Measurements from ENCODE around the gene WWOX.
A peak's percentile ranks its signal among the peaks of the same experiment; 100 is the strongest.

The WWOX gene

DNA sequence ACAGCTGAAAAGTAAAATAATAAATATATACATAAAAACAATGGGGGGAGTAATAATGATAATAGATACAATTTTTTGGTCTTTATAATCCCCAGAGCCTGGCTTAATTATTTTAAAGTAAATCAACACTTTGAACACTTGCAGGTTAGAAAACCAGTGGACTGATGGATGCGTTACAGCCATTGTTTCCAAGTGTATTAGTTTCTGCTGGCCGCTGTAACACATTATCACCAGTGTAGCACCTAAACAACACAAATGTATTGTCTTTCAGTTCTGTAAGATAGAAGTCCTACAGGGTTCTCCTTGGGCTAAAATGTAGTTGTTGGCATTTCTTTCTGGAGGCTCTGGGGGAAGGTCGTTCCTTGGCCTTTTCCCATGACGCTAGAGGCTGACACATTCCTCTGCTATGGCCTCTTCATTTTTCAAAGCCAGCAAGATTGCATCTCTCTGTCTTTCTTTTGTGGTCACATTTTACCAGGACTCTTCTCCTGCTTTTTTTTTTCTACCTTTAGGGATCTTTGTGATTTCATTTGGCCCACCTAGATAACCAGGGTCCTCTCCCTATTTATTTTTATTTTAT lies 116.8 kb downstream of the WWOX start:
- H3K4me3 ChIP-seq (ENCODE audit: low read length), result no peak overlapping the region
- TF ChIP-seq, protein P1, sequence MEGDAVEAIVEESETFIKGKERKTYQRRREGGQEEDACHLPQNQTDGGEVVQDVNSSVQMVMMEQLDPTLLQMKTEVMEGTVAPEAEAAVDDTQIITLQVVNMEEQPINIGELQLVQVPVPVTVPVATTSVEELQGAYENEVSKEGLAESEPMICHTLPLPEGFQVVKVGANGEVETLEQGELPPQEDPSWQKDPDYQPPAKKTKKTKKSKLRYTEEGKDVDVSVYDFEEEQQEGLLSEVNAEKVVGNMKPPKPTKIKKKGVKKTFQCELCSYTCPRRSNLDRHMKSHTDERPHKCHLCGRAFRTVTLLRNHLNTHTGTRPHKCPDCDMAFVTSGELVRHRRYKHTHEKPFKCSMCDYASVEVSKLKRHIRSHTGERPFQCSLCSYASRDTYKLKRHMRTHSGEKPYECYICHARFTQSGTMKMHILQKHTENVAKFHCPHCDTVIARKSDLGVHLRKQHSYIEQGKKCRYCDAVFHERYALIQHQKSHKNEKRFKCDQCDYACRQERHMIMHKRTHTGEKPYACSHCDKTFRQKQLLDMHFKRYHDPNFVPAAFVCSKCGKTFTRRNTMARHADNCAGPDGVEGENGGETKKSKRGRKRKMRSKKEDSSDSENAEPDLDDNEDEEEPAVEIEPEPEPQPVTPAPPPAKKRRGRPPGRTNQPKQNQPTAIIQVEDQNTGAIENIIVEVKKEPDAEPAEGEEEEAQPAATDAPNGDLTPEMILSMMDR (IDR thresholded peaks at IDR 0.05; ENCODE audit: insufficient read depth, low read depth, low read length, missing control alignments), result no peak
- no peak for DNase-seq (ENCODE audit: low read depth)

DNA sequence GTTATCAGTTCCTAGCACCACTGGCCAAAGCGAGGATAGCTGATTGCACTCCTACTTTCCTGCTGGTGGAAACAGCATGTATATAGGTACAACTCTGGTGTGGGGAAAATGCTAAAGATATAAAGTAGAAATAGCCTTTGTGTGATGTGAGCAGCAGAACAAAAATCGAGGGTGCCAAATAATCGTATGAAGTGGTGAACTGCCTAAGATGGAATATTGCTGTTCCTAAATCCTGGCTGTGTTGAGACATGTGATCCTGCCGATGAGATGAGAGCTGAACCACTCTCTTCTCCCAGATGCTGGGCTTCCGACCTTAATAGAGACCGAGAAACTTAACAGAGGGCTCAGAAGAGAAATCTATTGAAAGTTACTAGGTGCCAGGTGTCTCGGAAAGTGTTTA lies 117.8 kb downstream of the WWOX start:
- TF ChIP-seq, protein P1 (IDR thresholded peaks at IDR 0.05; ENCODE audit: insufficient read depth, low read depth, low read length, missing control alignments), result no peak
- H3K4me3 ChIP-seq (ENCODE audit: low read length), result no peak overlapping the region
- no peak for DNase-seq (ENCODE audit: low read depth)

DNA sequence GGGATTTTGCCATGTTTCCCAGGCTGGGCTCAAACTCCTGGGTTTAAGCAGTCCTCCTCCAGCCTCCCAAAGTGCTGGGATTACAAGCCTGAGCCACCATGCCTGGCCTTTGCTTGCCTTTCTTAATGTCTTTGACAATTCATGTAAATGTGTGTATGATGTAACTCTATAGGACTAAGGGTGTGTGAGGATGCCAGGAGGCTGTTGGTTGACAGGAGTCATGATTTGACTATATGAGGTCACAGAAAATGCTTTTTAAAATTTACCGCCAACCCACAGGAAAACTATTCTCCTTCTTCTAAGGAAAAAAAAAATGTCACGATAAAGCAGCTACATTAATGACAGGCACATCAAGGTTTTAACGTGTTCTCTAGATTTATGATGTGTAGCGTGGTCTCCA lies 118.8 kb downstream of the WWOX start:
- TF ChIP-seq, protein P1 (IDR thresholded peaks at IDR 0.05; ENCODE audit: insufficient read depth, low read depth, low read length, missing control alignments), result no peak
- no peak for DNase-seq (ENCODE audit: low read depth)
- no peak overlapping the region for H3K4me3 ChIP-seq (ENCODE audit: low read length)

- no peak overlapping the region for H3K4me3 ChIP-seq (ENCODE audit: low read length)
- no peak for DNase-seq (ENCODE audit: low read depth)
- TF ChIP-seq, protein P1 (IDR thresholded peaks at IDR 0.05; ENCODE audit: insufficient read depth, low read depth, low read length, missing control alignments), result no peak
Observed at GRCh38 chr16:78218856-78219651, 119.6 kb downstream of the WWOX start.

DNA sequence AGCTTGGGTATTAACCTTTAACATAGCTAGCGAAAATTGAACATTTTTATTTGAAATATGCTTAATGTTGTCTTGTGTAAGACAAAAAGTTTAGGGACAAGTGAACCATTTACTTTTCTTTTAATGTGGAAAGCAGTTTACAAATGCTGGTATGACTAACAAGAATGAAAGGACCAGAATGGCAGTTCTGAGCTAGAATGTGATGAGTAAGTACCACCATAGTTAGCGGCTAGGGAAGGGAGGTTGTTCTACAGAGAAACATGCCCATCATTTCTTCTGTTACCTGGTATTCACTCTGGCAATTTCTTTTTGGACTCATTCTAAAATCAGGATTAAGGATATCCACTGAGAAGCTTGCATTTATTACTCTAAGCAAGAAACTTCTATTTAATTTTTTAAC lies 121.1 kb downstream of the WWOX start:
- DNase-seq (ENCODE audit: low read depth), result peak; percentile 56
- TF ChIP-seq, protein P1 (IDR thresholded peaks at IDR 0.05; ENCODE audit: insufficient read depth, low read depth, low read length, missing control alignments), result no peak
- H3K4me3 ChIP-seq (ENCODE audit: low read length), result no peak overlapping the region

DNA sequence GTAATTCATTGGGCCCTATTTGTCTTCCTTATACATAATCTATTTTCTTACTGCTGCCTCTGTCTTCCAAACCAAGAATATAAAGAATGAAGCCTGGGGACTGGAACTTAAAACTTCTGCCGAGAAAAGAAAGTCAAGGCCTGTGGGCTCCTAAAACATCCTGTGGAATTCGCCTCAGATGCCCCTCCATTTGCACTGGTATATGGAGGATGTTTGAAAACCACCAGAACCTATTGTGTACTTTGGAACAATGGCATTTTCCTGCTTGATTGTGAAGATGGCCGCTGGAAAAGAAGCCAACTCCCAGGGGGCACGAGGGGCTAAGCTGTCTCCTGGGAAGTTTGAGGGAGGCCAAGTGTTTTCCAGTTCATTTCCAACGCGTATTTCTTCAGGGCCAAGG lies 122.4 kb downstream of the WWOX start:
- TF ChIP-seq, protein P1 (IDR thresholded peaks at IDR 0.05; ENCODE audit: insufficient read depth, low read depth, low read length, missing control alignments), result no peak
- DNase-seq (ENCODE audit: low read depth), result no peak
- no peak overlapping the region for H3K4me3 ChIP-seq (ENCODE audit: low read length)

Measured in epithelial cell of esophagus (primary cell).